A172 (cell line): ENCODE results near the gene BCAS4. TPM values are rescaled to one million over a fixed set of nuclear protein-coding genes. Genes with fewer than 3 reads are reported as not detected.
"Not testable (repeated sequence)": the region's sequence is repeated elsewhere in the genome, so short reads cannot be mapped to it uniquely, and the experiment has no call there.

Source experiments
- DNase-seq: peaks from one replicate; pipeline ENCODE4 v3.0.0-alpha.2; 2015; ENCODE audit warnings: low spot score
- total RNA-seq: library from RNA; depleted of rRNA; stranded (reverse); fragments of >200 nt; shearing (Covaris generic); gene quantifications from 2 replicates; pipeline ENCODE4 v1.2.3, GENCODE V29; 2014

Gene BCAS4
- total RNA-seq, 1 experiment from 2014 or later: 21.4 TPM

DNA sequence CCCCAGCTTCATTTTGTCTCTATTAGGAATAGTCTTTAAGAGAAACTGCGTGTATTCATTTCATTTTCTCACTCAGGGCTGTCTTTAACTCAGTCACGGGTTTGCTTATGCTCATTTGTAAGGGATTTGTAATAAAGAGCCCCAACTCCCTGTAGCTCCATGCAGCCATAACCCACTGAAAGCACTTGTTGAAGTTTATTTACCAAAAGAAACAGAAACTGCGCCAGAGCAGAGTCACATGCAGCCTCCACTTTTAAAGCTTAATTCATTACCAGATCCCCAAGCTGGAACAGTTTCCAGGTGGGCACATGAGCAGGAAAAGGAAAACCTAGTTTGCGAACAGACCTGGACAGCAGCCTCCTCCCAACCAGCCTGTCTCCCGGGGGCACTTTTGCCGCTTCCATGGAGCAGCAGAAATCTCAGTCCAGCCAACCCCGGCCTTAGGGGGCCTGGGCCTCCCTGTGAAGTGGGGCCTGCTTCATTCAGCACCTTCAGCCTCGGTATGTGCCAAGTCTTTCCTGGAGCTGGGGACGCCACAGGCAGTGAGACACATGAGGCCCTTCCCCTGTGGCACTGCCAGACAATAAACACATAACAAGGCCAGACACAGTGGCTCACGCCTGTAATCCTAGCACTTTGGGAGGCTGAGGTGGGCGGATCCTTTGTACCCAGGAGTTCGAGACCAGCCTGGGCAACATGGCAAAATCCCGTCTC, 4.5 kb downstream of the BCAS4 start:
- DNase-seq: no peak

DNA sequence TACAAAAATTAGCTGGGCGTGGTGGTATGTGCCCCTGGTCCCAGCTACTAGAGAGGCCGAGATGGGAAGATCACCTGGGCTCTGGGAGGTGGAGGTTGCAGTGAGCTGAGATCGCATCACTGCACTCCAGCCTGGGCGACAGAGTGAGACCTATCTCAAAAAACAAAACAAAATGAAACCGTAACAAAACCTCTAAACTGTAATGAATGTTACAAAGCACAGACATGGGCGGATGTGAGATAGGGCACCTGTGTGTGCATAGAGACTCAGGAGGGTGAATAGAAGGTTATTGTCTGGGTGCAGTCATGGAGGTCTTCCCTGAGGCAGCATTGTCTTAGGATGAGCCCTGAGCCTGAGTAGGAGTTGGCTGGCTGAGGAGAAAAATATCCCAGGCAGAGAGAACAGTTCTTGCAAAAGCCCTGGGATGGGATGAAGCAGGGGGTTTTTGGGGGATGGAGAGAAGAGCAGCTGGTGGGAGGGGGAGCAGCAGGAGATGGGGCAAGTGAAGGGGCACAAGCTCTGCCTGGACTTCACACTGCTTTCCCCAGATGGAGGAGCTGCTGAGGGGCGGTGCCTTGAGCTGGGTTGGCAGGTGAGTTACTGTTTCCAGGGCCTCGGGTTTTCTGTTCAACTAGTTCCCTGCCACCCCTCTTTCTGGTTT, 5.2 kb downstream of the BCAS4 start:
- DNase-seq: no peak

DNA sequence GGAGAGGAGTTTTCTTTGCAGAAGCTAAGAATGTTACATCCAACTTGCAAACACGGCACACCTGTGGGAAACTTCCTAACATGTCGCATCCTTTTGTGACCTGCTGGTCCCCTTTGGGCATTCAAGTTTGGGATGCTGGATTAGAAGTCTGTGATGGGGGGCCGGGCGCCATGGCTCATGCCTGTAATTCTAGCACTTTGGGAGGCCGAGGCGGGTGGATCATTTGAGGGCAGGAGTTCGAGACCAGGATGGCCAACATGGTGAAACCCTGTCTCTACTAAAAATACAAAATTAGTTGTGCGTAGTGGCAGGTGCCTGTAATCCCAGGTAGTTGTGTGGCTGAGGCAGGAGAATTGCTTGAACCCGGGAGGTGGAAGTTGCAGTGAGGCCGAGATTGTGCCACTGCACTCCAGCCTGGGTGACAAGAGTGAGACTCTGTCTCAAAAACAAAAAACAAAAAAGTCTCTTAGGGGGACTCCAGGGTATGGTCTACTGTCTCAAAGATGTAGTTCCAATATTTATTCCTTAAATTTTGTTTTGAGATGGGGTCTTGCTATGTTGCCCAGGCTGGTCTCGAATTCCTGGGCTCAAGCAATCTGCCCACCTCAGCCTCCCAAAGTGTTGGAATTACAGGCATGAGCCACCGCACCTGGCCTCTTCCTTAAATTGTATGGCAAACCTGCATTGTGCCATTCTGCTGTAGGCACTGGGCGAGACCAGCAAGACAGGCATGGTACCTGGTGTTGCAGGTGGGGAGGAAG, 6.3 kb downstream of the BCAS4 start:
- not testable (repeated sequence) for DNase-seq

DNA sequence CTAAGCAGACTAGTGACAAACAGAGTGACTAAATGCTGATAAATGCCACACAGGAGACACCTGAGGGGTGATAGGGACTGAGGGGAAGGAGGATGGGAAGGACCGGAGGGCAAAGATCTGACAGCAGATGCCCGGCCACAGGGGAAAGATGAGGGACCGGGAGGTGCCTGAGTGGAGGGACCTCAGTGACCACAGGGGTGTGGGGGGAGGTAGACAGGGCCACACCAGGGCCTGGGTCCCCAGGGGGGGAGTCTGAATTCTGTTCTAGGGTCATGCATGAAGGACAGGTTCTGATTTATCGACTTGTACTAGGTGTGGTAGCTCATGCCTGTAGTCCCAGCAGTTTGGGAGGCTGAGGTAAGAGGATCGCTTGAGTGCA, 6.9 kb downstream of the BCAS4 start:
- no peak for DNase-seq

DNA sequence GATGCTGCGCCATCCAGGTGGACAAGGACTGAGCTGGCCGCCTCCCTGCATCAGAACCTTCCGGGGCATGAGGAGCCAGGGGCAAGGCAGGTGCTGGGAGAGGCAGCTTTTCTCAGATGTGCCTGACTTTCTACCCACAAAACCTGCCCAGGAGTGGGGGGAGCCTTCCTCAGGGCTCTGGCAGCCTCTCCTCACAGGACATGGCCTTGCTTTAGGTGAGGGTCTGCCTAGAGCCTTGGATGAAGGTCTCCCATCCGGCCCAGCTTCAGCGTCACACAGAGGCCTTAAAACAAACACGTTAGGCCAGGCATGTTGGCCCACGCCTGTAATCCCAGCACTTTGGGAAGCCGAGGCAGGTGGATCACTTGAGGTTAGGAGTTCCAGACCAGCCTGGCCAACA, 7.4 kb downstream of the BCAS4 start:
- DNase-seq: no peak

DNA sequence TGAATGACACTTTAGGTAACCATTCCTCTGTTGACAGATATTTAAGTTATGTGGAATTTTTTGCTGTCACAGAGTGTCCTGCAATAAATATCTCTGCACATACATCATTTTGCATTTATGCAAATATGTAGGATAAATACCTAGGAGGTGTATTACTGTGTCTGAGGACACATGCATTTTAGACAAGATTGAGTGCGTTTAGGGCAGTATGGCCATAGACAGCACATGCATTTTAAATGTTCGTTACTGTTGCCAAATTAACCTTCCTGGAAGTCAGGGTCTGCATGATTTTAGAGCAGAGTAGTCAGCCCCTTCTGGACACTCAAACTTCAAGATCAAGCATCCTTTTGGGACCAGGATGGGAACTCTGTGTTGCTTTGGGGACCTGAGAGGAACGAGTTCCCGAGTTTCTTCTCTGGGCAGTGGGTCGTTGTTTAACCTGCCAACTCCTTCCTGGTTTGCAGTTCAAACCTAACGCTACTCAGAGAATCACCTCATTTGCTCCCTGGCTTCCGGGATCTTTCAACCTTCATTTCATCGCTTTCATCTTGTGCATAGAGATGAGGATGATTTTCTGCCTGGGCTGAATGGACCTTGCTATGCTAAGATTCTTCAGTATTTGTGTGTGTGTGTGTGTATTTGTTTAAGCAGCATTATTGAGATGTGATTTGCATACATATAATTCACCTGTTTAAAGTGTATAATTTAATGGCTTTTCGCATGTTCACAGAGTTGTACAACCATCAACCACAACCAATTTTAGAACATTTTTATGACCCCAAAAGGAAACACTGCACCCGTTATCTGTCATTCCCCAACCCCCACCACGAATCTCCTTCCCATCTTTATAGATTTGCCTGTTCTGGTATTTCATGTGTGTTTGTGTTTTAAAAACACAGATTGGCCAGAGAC, 9.8 kb downstream of the BCAS4 start:
- no peak for DNase-seq

DNA sequence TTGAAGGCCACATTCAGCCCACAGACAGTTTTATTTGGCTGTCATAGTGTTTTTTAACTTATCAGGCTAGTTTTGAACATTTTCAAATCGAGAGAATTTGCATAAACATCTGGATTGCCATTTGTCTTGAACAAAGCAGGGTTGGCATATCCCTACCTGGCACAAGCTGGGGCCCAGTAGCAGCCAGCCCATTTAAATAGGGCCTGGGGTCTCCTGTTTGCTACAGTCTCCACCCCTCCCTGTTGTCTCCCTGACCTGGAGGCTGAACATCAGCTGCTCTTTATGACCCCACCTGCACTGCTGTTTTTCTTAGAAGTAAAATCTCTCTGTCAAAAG, 10.5 kb downstream of the BCAS4 start:
- no peak for DNase-seq

DNA sequence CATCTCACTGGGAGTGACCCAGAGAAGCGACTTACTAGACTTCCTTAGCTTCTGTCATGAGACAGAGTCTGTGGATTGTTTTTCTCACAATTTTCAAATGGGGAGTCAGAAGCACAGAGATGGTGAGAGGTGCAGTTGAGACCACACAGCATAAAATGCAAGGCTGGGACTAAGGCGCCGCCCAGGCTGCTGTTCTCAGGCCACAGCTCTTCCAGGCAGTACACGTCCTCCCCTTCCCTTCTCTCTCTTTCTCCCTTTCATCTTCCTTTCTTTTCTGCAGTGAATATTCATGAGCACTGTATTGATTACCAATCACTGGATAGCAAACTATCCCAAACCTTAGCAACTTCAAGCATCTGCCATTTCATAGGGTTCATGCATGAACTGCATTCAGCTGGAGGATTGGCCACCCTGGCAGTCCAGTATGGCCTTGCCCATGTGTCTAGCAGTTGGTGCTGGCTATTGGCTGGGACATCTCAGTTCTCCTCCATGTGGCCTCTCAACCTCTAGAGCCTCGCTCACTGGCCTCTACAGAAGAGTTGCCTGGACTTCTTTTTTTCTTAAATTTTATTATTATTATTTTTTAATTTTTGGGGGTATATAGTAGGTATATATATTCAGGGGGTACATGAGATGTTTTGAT, 11.4 kb downstream of the BCAS4 start:
- no peak for DNase-seq

DNA sequence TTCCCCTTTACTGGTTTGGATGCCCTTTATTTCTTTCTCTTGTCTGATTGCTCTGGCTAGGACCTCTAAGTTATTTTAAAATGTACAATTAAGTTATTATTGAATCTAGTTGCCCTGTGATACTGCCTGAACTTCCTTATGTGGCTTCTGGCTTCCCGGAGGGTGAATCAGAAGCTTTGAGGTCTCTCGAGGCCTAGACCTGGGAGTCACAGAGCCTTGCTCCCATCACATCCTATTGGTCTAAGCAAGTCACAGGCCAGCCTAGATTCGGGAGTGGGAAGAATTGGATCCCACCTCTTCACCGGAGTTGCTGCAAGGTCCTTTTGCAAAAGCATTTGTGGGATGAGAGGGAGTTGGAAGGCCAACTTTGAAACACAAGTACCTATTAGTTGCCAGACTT, 15.2 kb downstream of the BCAS4 start:
- DNase-seq: no peak

DNA sequence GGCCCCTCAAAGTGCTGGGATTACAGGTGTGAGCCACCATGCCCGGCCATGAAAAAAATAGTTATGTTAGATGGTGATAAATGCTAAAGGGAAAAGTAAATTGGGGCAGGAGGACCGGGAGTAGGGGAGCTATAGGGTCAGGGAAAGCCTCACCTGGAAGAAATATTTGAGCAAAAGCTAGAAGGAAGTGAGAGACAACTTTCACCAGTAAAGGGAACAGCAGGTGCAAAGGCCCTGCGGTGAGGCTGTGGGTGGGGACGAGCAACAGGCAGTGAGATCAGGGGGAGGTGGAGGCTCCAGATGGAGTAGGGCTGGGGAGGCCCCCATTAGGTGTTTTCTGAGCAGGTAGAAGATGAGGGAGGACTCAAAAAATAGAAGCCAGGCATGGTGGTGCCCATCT, 16.0 kb downstream of the BCAS4 start:
- DNase-seq: no peak

DNA sequence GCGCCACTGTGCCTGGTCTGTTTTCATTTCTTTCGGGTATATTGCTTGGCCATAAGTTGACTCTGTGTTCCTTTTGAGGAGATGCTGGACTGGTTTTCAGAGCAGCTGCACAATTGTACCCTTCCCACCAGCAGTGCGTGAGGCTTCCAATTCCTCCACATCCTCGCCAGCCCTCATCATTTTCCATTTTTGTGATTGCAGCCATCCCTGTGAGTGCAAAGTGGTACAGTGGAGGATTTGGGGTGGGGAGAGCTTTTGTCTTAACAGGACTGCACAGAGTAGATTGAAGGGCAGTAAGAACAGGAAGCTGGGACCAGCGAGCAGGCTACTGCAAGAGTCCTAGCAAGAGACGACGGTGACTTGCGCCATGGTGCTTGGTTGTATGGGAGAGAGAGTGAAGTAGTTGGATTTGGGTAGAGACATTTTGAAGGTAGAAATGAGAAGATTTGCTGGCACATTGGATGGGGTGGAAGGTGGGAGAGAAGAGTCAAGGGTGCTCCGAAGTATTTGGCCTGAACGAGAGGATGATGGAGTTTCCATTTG, 18.3 kb downstream of the BCAS4 start:
- no peak for DNase-seq

DNA sequence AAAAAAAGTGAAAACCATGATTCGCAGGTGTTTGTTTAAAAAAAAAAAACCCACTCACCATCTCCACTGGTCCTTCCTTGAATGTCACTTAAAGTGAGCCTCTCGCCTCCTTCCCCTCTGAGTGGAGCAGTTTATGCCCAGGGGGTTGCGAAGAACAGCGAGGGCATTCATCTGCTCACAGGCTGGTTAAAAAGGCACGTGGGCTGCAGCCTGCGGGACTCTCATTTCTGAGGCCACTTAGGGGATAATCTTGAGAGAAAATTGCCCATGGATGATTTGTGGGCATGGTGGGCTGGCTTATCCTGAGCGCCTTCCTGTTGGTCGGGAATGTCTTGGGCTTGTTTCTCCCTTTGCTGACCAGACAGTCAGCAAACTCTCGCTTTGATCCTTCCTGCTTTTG, 18.9 kb downstream of the BCAS4 start:
- no peak for DNase-seq

DNA sequence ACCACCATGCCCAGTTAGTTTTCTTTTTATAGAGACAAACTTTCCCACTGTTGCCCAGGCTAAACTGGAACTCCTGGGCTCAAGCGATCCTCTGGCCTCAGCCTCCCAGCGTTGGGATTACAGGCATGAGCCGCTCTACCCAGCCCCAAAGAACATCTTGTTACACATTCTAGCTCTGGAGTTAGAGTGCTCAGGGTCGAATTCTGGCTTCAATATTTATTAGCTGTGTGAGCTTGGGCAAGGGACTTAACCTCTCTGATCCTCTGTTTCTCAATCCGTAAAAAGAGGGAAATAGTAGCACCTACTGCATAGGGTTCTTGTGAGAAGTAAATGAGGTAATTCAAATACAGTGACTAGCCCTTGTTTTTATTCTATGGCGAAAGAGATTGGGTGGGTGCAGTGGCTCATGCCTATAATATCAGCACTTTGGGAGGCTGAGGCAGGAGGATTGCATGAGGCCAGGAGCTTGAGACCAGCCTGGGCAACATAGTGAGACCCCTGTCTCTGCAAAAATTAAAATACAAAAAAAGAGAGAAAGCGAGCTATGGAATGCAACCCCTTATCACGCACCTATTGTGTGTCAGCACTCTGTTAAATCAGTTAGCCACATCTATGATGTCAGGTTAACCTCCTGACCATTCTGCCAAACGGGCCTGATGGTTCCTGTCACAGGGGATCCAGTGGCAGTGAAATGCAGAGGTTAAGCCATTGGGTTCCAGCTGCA, 19.7 kb downstream of the BCAS4 start:
- DNase-seq: no peak

DNA sequence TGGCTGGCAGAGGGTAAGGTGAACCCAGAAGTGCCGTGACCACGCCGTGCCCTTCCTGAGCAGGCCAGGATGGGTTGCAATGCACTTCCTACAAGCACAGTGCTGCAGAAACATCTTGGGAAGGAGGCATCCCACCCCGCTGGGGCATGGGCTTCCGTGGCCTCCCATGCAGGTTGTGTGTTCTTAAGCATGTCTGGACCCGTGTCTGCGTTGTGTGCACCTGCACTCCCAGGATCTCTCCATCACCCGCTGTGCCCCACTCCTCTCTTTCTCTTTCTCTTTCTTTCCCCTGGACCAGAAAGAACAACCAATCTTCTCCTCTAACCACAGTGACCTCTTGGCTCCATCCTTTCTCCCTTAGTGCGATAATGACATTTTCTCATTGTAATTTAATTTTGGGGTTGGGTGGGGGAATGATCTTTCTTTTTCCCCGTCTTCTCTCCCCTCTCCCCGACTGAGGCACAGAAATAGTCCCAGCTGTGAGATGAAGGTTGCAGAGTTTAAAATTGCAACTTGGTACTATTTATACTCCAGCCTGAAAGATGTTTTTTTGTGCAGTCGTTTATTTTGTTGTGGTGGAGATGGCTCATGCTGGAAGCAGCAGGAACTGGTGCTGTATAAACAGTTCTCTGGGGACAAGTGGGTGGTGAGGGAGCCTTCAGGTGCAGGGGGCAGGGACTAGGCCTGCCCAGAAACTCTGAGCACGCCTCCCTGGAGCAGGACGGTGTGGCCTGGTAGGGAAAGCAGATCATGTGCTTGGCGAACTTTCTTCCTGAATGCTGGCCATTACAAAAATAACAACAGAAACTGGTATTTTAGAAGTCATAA, 20.5 kb downstream of the BCAS4 start:
- peak; percentile 71 for DNase-seq

DNA sequence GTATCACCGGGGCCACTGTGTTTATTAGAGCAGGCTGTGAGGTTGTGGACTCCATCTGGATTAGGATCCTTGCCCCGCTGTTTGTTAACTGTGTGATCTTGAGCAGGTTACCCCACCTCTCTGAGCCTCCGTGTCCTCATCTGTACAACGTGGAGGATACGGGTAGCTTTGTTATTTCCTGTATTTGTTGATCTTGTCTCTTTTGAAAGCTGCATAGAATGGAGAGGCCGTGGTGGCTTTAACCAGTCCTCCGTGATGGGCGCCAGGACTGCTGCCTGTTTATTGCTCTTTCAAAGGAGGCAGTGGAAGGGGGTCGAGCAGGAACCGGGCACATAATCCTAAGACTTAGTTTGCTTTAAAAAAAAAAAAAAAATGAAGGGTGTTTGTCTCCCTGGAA, 22.9 kb downstream of the BCAS4 start:
- no peak for DNase-seq

DNA sequence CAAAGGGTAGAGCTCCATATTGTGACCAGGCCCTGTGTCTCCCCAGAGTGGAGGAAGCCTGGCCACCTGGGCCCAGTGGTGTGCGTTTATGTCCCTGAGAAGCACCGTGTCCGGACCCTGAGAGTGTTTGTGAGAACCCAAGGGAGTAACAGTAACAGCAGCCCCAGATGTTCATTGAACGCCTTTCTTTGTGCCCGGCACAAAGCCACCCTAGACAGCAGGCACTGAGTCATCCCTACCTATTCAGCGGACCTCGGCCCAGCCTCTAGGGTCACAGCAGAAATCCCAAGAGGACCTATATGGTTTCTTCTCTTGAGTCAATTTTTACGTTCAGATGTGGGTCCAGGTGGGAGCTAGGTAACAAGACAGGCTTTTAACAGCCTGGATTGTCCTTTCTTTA, 24.5 kb downstream of the BCAS4 start:
- DNase-seq: no peak

DNA sequence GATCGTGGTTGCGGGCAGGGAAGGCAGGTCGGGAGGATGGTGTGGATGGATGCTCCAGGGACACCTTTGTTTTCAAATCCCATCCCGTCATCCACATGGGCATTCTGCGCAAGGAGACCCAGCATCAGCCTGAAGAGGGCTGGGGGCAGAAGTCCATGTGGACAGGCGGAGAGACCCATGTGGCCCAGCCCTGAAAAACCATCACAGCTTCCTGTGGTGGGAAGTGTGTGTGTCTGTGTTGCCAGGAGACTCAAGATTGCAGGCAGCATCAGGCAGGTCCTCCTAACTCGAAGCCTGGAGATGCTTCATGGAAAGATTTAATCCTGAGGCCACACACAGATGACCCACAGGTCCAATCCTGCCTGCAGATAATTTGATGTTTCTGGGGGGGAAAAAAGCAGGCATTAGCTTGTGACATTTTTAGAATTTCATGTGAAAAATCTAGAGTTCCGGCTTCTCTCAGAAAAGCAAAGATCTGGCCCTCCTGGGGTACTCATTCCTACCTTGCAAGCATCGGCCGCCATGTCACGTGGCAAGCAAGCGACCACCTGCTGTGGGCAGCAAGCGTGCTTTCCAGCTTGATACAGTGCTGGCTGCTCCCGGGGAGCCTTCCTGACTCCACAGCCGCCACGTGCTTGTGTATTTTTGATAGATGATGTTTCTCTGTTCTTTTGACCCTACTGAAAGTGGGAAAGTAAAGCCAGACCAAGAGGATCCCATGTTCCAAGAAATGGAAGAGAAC, 25.8 kb downstream of the BCAS4 start:
- no peak for DNase-seq

DNA sequence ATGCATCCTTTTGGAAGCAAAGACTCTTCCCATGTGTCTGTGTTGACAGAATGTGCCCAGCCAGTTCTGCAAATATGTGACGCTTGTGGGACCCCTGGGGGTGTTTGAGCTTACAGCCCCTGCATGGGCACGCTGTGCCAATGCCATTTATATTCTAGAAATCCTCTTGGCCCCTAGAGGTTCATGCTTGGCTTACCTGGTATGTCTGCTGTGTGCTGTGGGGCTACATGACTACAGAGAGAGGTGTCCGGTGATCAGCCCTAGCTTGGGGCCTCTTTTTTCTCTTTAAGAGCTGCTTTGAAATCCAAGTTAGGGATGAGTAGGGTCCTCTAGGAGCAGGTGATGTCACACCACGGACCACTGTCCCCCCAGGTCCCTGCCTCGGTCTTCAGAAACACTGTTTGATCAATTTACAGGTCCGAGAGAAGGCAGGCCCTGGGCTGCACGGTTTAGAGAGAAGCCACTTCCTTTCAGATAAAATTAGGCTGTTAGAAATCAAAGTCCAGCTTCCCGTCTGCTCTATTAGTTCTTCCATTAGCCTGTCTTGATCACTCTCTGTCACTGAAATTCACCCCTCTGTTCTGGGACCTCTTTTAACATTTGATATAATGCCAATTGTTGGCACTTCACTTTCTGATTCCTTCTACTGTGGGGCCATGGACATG, 26.5 kb downstream of the BCAS4 start:
- no peak for DNase-seq
